Measurements from ENCODE around the gene SEPTIN12.
"Not testable (repeated sequence)": the region's sequence is repeated elsewhere in the genome, so short reads cannot be mapped to it uniquely, and the experiment has no call there.

SEPTIN12 gene

GRCh38 chr16:4787068-4787467 is 1.1 kb downstream of the SEPTIN12 start:
- no peak for DNase-seq (ENCODE audit: low spot score)
- no peak overlapping the region for H3K27ac ChIP-seq (ENCODE audit: poor library complexity, severe bottlenecking)
- TF ChIP-seq, protein P1, sequence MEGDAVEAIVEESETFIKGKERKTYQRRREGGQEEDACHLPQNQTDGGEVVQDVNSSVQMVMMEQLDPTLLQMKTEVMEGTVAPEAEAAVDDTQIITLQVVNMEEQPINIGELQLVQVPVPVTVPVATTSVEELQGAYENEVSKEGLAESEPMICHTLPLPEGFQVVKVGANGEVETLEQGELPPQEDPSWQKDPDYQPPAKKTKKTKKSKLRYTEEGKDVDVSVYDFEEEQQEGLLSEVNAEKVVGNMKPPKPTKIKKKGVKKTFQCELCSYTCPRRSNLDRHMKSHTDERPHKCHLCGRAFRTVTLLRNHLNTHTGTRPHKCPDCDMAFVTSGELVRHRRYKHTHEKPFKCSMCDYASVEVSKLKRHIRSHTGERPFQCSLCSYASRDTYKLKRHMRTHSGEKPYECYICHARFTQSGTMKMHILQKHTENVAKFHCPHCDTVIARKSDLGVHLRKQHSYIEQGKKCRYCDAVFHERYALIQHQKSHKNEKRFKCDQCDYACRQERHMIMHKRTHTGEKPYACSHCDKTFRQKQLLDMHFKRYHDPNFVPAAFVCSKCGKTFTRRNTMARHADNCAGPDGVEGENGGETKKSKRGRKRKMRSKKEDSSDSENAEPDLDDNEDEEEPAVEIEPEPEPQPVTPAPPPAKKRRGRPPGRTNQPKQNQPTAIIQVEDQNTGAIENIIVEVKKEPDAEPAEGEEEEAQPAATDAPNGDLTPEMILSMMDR (IDR thresholded peaks at IDR 0.05; ENCODE audit: poor library complexity, severe bottlenecking): no peak
- H3K36me3 ChIP-seq (ENCODE audit: low read depth): no peaks in the 10 kb centered on the region
- H3K4me3 ChIP-seq (ENCODE audit: severe bottlenecking): no peak overlapping the region
- no peaks in the 10 kb centered on the region for H3K27me3 ChIP-seq (ENCODE audit: insufficient read depth, poor library complexity, severe bottlenecking)
- no peak for ATAC-seq (ENCODE audit: low read depth)
- no peaks in the 10 kb centered on the region for H3K4me1 ChIP-seq (ENCODE audit: insufficient read depth, poor library complexity, severe bottlenecking)
- H3K9me3 ChIP-seq (ENCODE audit: severe bottlenecking): no peaks in the 10 kb centered on the region

GRCh38 chr16:4785758-4786433 is 2.2 kb downstream of the SEPTIN12 start:
- Histone ChIP-seq H3K4me1 (ENCODE audit: insufficient read depth, poor library complexity, severe bottlenecking) (no peaks in the 10 kb centered on the region), H3K4me3 (ENCODE audit: severe bottlenecking) (no peak overlapping the region), H3K27ac (ENCODE audit: poor library complexity, severe bottlenecking) (no peak overlapping the region), H3K36me3 (ENCODE audit: low read depth) (no peaks in the 10 kb centered on the region), H3K27me3 (ENCODE audit: insufficient read depth, poor library complexity, severe bottlenecking) (no peaks in the 10 kb centered on the region), H3K9me3 (ENCODE audit: severe bottlenecking) (no peaks in the 10 kb centered on the region)
- ATAC-seq (ENCODE audit: low read depth) (no peak), DNase-seq (ENCODE audit: low spot score) (no peak)
- TF ChIP-seq, protein P1 (IDR thresholded peaks at IDR 0.05; ENCODE audit: poor library complexity, severe bottlenecking): no peak

DNA sequence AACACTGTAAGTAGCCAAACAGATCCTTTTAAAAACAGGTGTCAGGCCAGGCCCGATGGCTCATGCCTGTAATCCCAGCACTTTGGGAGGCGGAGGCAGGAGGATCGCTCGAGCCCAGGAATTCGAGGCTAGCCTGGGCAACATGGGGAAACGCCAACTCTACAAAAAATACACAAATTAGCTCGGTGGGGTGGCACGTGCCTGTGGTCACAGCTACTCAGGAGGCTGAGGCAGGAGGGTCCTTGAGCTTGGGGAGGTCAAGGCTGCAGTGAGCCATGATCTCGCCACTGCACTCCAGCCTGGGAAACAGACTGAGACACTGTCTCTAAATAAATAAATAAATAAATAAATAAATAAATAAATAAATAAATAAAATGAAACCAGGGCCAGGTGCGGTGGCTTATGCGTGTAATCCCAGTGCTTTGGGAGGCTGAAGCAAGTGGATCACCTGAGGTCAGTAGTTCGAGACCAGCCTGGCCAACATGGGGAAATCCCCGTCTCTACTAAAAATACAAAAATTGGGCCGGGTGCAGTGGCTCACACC is 3.6 kb downstream of the SEPTIN12 start:
- H3K27me3 ChIP-seq (ENCODE audit: insufficient read depth, poor library complexity, severe bottlenecking); H3K36me3 ChIP-seq (ENCODE audit: low read depth); H3K9me3 ChIP-seq (ENCODE audit: severe bottlenecking); H3K4me1 ChIP-seq (ENCODE audit: insufficient read depth, poor library complexity, severe bottlenecking); H3K4me3 ChIP-seq (ENCODE audit: severe bottlenecking); H3K27ac ChIP-seq (ENCODE audit: poor library complexity, severe bottlenecking); DNase-seq (ENCODE audit: low spot score); ATAC-seq (ENCODE audit: low read depth): not testable (repeated sequence)

- no peak overlapping the region for H3K4me3 ChIP-seq (ENCODE audit: severe bottlenecking)
- ATAC-seq (ENCODE audit: low read depth) (no peak), DNase-seq (ENCODE audit: low spot score) (no peak)
- no peaks in the 10 kb centered on the region for H3K27me3 ChIP-seq (ENCODE audit: insufficient read depth, poor library complexity, severe bottlenecking)
- TF ChIP-seq, protein P1 (IDR thresholded peaks at IDR 0.05; ENCODE audit: poor library complexity, severe bottlenecking): no peak
- no peaks in the 10 kb centered on the region for H3K4me1 ChIP-seq (ENCODE audit: insufficient read depth, poor library complexity, severe bottlenecking)
- H3K27ac ChIP-seq (ENCODE audit: poor library complexity, severe bottlenecking): no peak overlapping the region
- no peaks in the 10 kb centered on the region for H3K36me3 ChIP-seq (ENCODE audit: low read depth)
- H3K9me3 ChIP-seq (ENCODE audit: severe bottlenecking): no peaks in the 10 kb centered on the region
Observed at GRCh38 chr16:4783951-4784336, 4.2 kb downstream of the SEPTIN12 start.

DNA sequence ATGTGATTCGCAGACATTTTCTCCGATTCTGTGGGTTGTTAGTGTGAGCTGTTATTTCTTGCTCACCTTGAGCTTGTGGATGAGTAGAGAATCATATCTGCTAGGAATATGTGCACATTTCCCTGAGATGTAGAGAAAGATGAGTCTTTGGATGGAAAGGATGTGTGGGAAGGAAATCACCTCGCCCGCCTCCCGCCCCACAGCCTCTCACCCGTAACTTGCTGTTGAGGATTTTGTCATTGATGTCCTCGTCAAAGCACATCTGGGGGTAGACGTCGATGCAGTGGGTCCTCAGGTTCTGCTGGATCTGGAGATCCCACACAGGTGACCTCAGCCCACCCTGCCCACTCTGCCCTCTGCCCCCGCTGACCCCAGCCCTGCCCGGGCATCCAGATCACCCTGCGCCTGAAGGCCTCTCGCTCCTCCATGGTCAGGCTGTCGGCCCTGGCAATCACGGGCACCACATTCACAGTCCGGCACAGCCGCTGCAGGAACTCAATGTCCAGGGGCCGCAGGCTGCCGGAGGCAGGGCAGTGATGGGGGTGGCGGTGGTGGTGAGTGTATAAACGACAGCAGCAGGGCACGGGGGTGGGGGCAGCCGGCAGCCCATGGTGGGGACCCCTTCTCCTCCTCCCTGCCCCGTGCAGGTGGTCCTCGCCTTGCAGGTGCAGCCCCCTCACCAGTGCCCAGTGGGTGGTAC is 4.7 kb downstream of the SEPTIN12 start:
- TF ChIP-seq, protein P1 (IDR thresholded peaks at IDR 0.05; ENCODE audit: poor library complexity, severe bottlenecking): no peak
- Histone ChIP-seq H3K4me3 (ENCODE audit: severe bottlenecking) (no peak overlapping the region), H3K27me3 (ENCODE audit: insufficient read depth, poor library complexity, severe bottlenecking) (no peaks in the 10 kb centered on the region), H3K36me3 (ENCODE audit: low read depth) (no peaks in the 10 kb centered on the region), H3K9me3 (ENCODE audit: severe bottlenecking) (no peaks in the 10 kb centered on the region), H3K27ac (ENCODE audit: poor library complexity, severe bottlenecking) (no peak overlapping the region), H3K4me1 (ENCODE audit: insufficient read depth, poor library complexity, severe bottlenecking) (no peaks in the 10 kb centered on the region)
- ATAC-seq (ENCODE audit: low read depth) (no peak), DNase-seq (ENCODE audit: low spot score) (no peak)
